Endothelial cell of umbilical vein (primary cell): ENCODE data around the gene CCDC107. TPM values are rescaled to one million over a fixed set of nuclear protein-coding genes. Genes with fewer than 3 reads are reported as not detected.

Experiments
- BruUV-seq: library from RNA; stranded (reverse); fragments of 400-500 nt; replicated peaks from 2 replicates; lab custom pipeline; 2021; lab: Mats Ljungman, UMichigan
- CTCF ChIA-PET: fragments of 300-600, 350-600 bp; sonication (Branson Sonifier 250); formaldehyde crosslinking; loops from one replicate; lab custom pipeline; 2021; ENCODE audit warnings: antibody characterized with exemption, inconsistent platforms; lab: Charles Lee
- POLR2A ChIA-PET: fragments of 300-600, 350-600 bp; sonication (Branson Sonifier 250); formaldehyde crosslinking; loops from one replicate; lab custom pipeline; 2021; ENCODE audit warnings: antibody characterized with exemption, inconsistent platforms; lab: Charles Lee
- DNase-seq: peaks from one replicate; pipeline ENCODE4 v3.0.0-alpha.2; 2011; ENCODE audit warnings: low read depth, low spot score
- FAIRE-seq: peaks from 2 replicates; lab custom pipeline; 2011; peaks lifted over from hg19 to GRCh38; lab: Jason Lieb, UNC
- H2AFZ ChIP-seq: 2 replicates; pipeline ENCODE4 v1.6.0; 2012; ENCODE audit warnings: low read depth, low read length, control low read depth, inconsistent platforms
- H3K27ac ChIP-seq: 2 replicates; pipeline ENCODE4 v1.5.1; 2011; ENCODE audit warnings: low read depth, mild to moderate bottlenecking, control low read depth, low read length, moderate library complexity; ENCODE audit not compliant: insufficient read depth
- H3K27me3 ChIP-seq, 2 experiments: 2 replicates each; pipeline versions ENCODE4 v1.6.0 to v1.6.1; 2011; ENCODE audit warnings: low read length in 2 of 2, mixed read lengths in 1 of 2; ENCODE audit not compliant: control insufficient read depth in 2 of 2, insufficient read depth in 2 of 2
- H3K36me3 ChIP-seq, 2 experiments: 2 replicates in 1 of 2; 3 replicates in 1 of 2; pipeline ENCODE4 v1.5.1; 2011; ENCODE audit warnings: low read length in 2 of 2, mild to moderate bottlenecking in 1 of 2, moderate library complexity in 1 of 2; ENCODE audit not compliant: control insufficient read depth in 2 of 2, insufficient read depth in 2 of 2; ENCODE audit errors: extremely low read depth in 1 of 2
- H3K4me1 ChIP-seq: 3 replicates; pipeline ENCODE4 v1.5.1; 2011; ENCODE audit warnings: mild to moderate bottlenecking, low read length; ENCODE audit not compliant: control insufficient read depth, insufficient read depth; ENCODE audit errors: extremely low read depth
- H3K4me2 ChIP-seq: 2 replicates; pipeline ENCODE4 v1.6.1; 2011; ENCODE audit warnings: low read length, control low read depth, mixed read lengths; ENCODE audit not compliant: insufficient read depth
- H3K4me3 ChIP-seq, 3 experiments: fragments of 200-600 bp in 1 of 3; sonication (generic), shearing (Covaris generic) in 1 of 3; replicated peaks in 1 of 3; 2 replicates each; pipeline ENCODE4 v1.5.1; 2011 to 2016; ENCODE audit warnings: control low read depth in 3 of 3, low read length in 3 of 3, mild to moderate bottlenecking in 2 of 3, inconsistent platforms in 1 of 3, low read depth in 1 of 3, moderate library complexity in 1 of 3; ENCODE audit not compliant: insufficient read depth in 1 of 3
- H3K79me2 ChIP-seq: 2 replicates; pipeline ENCODE4 v1.6.0; 2012; ENCODE audit warnings: low read length, inconsistent platforms; ENCODE audit not compliant: control insufficient read depth, insufficient read depth
- H3K9ac ChIP-seq: replicated peaks from 2 replicates; pipeline ENCODE3; 2011; ENCODE audit warnings: low read length, control low read depth; ENCODE audit not compliant: insufficient read depth; ENCODE audit errors: extremely low read depth
- H3K9me1 ChIP-seq: replicated peaks from 3 replicates; pipeline ENCODE4 v1.6.0; 2011; ENCODE audit warnings: mild to moderate bottlenecking, low read length; ENCODE audit not compliant: control insufficient read depth, insufficient read depth; ENCODE audit errors: extremely low read depth
- H3K9me3 ChIP-seq: replicated peaks from 2 replicates; pipeline ENCODE4 v1.5.1; 2012; ENCODE audit warnings: low read length, inconsistent platforms; ENCODE audit not compliant: control insufficient read depth, insufficient read depth
- H4K20me1 ChIP-seq: replicated peaks from 2 replicates; pipeline ENCODE3; 2011; ENCODE audit warnings: mild to moderate bottlenecking, low read length; ENCODE audit not compliant: control insufficient read depth, insufficient read depth; ENCODE audit errors: extremely low read depth
- CTCF ChIP-seq, 2 donors: IDR thresholded peaks; 1 replicate in 1 of 2; 2 replicates in 1 of 2; pipeline ENCODE4 v1.5.1; 2011; ENCODE audit warnings: low read length in 2 of 2, mild to moderate bottlenecking in 2 of 2, moderate library complexity in 2 of 2, control low read depth in 1 of 2, inconsistent platforms in 1 of 2, low read depth in 1 of 2; ENCODE audit not compliant: insufficient read depth in 1 of 2; ENCODE audit errors: extremely low read depth in 1 of 2
- EZH2 ChIP-seq: IDR thresholded peaks from 2 replicates; pipeline ENCODE4 v1.6.1; 2012; ENCODE audit warnings: borderline replicate concordance, low read depth, mild to moderate bottlenecking, moderate library complexity, low read length, inconsistent platforms; ENCODE audit not compliant: severe bottlenecking
- FOS ChIP-seq: IDR thresholded peaks from 2 replicates; pipeline ENCODE4 v1.6.1; 2011; ENCODE audit warnings: mild to moderate bottlenecking, low read length, moderate library complexity, borderline replicate concordance; ENCODE audit not compliant: insufficient read depth
- GATA2 ChIP-seq: IDR thresholded peaks from 2 replicates; pipeline ENCODE4 v1.7.0; 2011; ENCODE audit warnings: low read depth, mild to moderate bottlenecking, moderate library complexity, mixed read lengths, low read length; ENCODE audit not compliant: insufficient read length, insufficient read depth
- JUN ChIP-seq: IDR thresholded peaks from 2 replicates; pipeline ENCODE4 v1.6.1; 2011; ENCODE audit warnings: borderline replicate concordance, low read depth; ENCODE audit not compliant: insufficient read length, insufficient read depth
- MAX ChIP-seq: IDR thresholded peaks from 2 replicates; pipeline ENCODE4 v1.6.1; 2011; ENCODE audit not compliant: insufficient read depth, insufficient read length
- MYC ChIP-seq: IDR thresholded peaks from one replicate; pipeline ENCODE4 v1.6.1; 2011; ENCODE audit warnings: mild to moderate bottlenecking, low read depth, low read length
- POLR2A ChIP-seq: IDR thresholded peaks from 2 replicates; pipeline ENCODE4 v1.6.1; 2012; ENCODE audit warnings: low read depth, mild to moderate bottlenecking, control low read depth, low read length
- POLR2AphosphoS5 ChIP-seq: IDR thresholded peaks from 2 replicates; pipeline ENCODE4 v1.6.1; 2012; ENCODE audit warnings: low read depth, mild to moderate bottlenecking, control low read depth, low read length, moderate library complexity; ENCODE audit not compliant: insufficient read depth
- dilution Hi-C: fragments of 300-500 bp; cut with MboI; formaldehyde crosslinking; loops from one replicate; pipeline ENCODE4 v1.15.0; 2019; ENCODE audit warnings: low sequenced_read_pairs; ENCODE audit not compliant: extremely low pct_ligation_motif_present
- intact Hi-C: fragments of 100-400 bp; cut with micrococcal nuclease; formaldehyde crosslinking; loops from one replicate; pipeline ENCODE4 v1.10.0; 2022
- polyA plus RNA-seq, 4 experiments: library from polyadenylated mRNA; depleted of rRNA in 3 of 4; stranded (reverse) in 3 of 4; unstranded in 1 of 4; fragments of >200 nt; gene quantifications; 2 replicates each; pipeline versions ENCODE4 v1.2.1 to v1.2.3, GENCODE V29; 2011 to 2012; ENCODE audit warnings: missing spikeins in 1 of 4
- total RNA-seq: library from RNA; stranded (reverse); gene quantifications from 2 replicates; pipeline ENCODE4 v1.2.3, GENCODE V29; 2021

The CCDC107 gene
- total and polyA plus RNA-seq, 2 donors (not counting 3 experiments of a cell fraction or from before 2014, with no cell fraction given) = 13.2 to 16.0 TPM

- Histone ChIP-seq H3K9me1 (no peaks in the 10 kb centered on the region), H3K4me2 (no peak overlapping the region), H3K27ac (no peak overlapping the region), H3K4me3 (no peak overlapping the region), H3K4me1 (no peaks in the 10 kb centered on the region), H3K79me2 (no peaks in the 10 kb centered on the region), H2AFZ (no peak overlapping the region), H3K27me3 (peaks cover 30 to 37% of the 10 kb centered on the region in 2 experiments), H4K20me1 (no peaks in the 10 kb centered on the region), H3K9me3 (no peaks in the 10 kb centered on the region), H3K36me3 (no peaks in the 10 kb centered on the region), H3K9ac (no peak overlapping the region)
- CTCF ChIA-PET = interaction anchor here (1.1 to 2.5 kb wide), 5 partner anchors 8 to 29 kb away, joined by 4 to 16 read pairs (median 6); no protein-coding TSS in a partner anchor
- no TSS peak for BruUV-seq
- FAIRE-seq (no peak), DNase-seq (no peak)
- intact Hi-C loops (no loop called here), dilution Hi-C loops (no loop called here)
- POLR2A ChIA-PET = no interaction called here
- TF ChIP-seq MYC (no peak), EZH2 (no peak), POLR2AphosphoS5 (no peak), POLR2A (no peak), FOS (no peak), JUN (no peak), GATA2 (no peak), CTCF (IDR thresholded peaks at IDR 0.05; ENCODE audit: extremely low read depth in 1 of 2, insufficient read depth in 1 of 2, low read depth in 1 of 2, low read length in 2 of 2) (no peak), MAX (no peak)
Observed at GRCh38 chr9:35619800-35620158, 38.3 kb upstream of the CCDC107 start.
